Esophagus (tissue), 2 donors: Measurements from ENCODE around the gene FHOD3. TPM values are rescaled to one million over a fixed set of nuclear protein-coding genes. Genes with fewer than 3 reads are reported as not detected.

Experiments used
- H3K27ac ChIP-seq, 2 donors: one replicate each; pipeline ENCODE4 v1.5.1; 2013; ENCODE audit warnings: low read depth in 2 of 2, mild to moderate bottlenecking in 2 of 2, inconsistent platforms in 1 of 2, low read length in 1 of 2, moderate library complexity in 1 of 2
- H3K27me3 ChIP-seq, 2 donors: one replicate each; pipeline ENCODE4 v1.6.1; 2013; ENCODE audit warnings: low read length in 2 of 2, control low read depth in 1 of 2, mild to moderate bottlenecking in 1 of 2; ENCODE audit not compliant: insufficient read depth in 2 of 2, control insufficient read depth in 1 of 2
- H3K36me3 ChIP-seq, 2 donors: one replicate each; pipeline ENCODE4 v1.6.1; 2013; ENCODE audit warnings: low read length in 1 of 2; ENCODE audit not compliant: control insufficient read depth in 2 of 2, insufficient read depth in 2 of 2
- H3K4me1 ChIP-seq, 2 donors: one replicate each; pipeline ENCODE4 v1.6.1; 2013; ENCODE audit warnings: low read length in 1 of 2; ENCODE audit not compliant: control insufficient read depth in 2 of 2, insufficient read depth in 2 of 2
- H3K4me3 ChIP-seq, 2 donors: one replicate each; pipeline ENCODE4 v1.5.1; 2013; ENCODE audit warnings: low read length in 2 of 2, mild to moderate bottlenecking in 2 of 2, low read depth in 1 of 2, moderate library complexity in 1 of 2
- H3K9me3 ChIP-seq, 2 donors: one replicate each; pipeline ENCODE4 v1.6.1; 2013; ENCODE audit warnings: mild to moderate bottlenecking in 2 of 2, low read depth in 1 of 2, low read length in 1 of 2, moderate library complexity in 1 of 2; ENCODE audit not compliant: control insufficient read depth in 2 of 2, insufficient read depth in 1 of 2
- WGBS, 2 donors: extraction: QIAGEN DNeasy Blood & Tissue Kit; methylation state at CpG; one replicate each; pipeline ENCODE4 v1.1.7; 2013; 5-methylcytosine and 5-hydroxymethylcytosine counted together
- polyA plus RNA-seq, 2 donors: library from polyadenylated mRNA; stranded (reverse); fragments of 200-250 nt; gene quantifications; one replicate each; pipeline ENCODE4 v1.2.3, GENCODE V29; 2013
- donor health status: healthy with polysubstance abuse.
- donor health status: Bipolar disorder and iron deficiency.

FHOD3 gene
- polyA plus RNA-seq, 2 donors, result 3.7 to 11.1 TPM

DNA sequence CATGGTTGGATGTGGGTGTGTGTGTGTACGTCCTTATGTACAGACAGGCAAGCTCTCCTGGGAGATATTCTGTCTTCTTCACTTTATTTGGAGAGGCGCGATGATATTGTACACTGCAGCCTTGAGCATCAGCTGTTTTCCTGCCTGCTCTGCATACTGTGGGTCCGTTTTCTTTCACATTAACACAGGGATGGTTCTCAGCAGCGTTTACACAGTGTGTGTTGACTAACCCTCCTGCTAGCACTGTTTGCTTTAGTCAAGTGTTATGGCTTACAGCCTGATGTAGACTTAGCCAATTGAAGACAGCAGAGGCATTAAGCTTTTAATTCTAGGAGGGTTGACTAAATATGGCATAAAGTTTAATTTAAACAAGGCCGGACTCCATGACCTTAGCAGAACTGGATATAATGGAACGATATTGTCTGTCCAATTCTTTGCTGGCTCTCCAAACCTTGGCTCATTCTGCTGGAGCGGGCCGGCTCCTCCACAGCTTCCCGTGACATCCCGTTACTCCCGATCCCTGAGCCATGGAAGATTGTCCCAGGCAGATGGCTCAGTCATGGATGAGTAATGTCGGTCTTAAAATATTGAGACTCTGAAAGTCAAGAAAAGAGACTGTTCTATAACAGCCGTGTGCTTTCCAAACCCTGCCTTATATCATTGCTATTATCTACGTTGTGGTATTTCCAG, 396.6 kb downstream of the FHOD3 start:
- no peaks in the 10 kb centered on the region for H3K36me3 ChIP-seq
- no peaks in the 10 kb centered on the region for H3K27me3 ChIP-seq
- peaks cover 2% of the 10 kb centered on the region in 2 donors for H3K4me1 ChIP-seq
- WGBS, 2 donors, result 56 to 63% methylated on average over 15 of the region's 15 CpGs
- H3K4me3 ChIP-seq, result no peak overlapping the region
- peak overlapping the region in 1 of 2 donors; percentile 14 for H3K27ac ChIP-seq
- H3K9me3 ChIP-seq, result no peaks in the 10 kb centered on the region

DNA sequence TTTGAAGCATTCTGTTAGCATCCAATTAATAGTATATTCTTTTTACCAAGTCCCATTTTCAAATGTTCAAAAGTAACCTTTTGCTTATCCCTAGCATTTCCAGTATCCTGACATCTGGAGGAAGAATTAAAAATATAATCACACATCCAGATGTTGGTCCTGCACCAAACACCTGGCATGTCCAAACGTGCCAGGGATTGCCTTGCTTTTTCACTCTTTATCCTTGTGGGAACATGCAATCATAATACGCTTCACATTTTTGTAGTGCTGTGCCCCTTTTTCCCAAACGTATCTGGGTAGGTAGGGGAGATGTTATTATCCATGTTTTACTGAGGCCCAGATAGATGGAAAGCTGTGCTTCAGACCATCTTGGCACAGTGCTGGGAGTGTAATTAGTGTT, 398.3 kb downstream of the FHOD3 start:
- H3K4me3 ChIP-seq, result no peak overlapping the region
- no peaks in the 10 kb centered on the region for H3K36me3 ChIP-seq
- H3K27ac ChIP-seq, result no peak overlapping the region
- 46 to 62% methylated on average over 3 of the region's 3 CpGs for WGBS, 2 donors
- peaks cover 2% of the 10 kb centered on the region in 2 donors for H3K4me1 ChIP-seq
- no peaks in the 10 kb centered on the region for H3K27me3 ChIP-seq
- no peaks in the 10 kb centered on the region for H3K9me3 ChIP-seq

DNA sequence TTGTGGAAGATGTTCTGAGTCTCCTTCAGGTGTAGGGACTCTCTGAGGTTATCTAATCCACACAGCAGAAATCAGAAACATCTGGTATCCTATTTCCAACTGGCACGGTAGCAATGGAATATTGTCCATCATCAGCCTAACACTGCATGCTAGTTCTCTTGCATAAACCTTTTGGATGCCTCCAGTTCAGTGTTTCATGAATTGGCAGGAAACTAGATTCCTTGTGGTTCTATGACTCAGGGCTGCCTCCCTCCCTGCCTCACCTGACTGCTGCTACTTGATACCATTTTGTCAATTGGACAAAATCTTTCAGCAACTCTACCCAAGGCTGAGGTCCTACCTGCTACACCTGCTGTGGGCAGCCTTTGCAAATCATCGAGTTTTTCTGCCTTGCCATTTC, 400.4 kb downstream of the FHOD3 start:
- no peak overlapping the region for H3K4me3 ChIP-seq
- peak overlapping the region in 1 of 2 donors; percentile 7 for H3K27ac ChIP-seq
- 48 to 66% methylated on average over 2 of the region's 2 CpGs for WGBS, 2 donors
- no peaks in the 10 kb centered on the region for H3K27me3 ChIP-seq
- H3K9me3 ChIP-seq, result no peaks in the 10 kb centered on the region
- H3K4me1 ChIP-seq, result peaks cover 2 to 6% of the 10 kb centered on the region in 2 donors
- H3K36me3 ChIP-seq, result no peaks in the 10 kb centered on the region

DNA sequence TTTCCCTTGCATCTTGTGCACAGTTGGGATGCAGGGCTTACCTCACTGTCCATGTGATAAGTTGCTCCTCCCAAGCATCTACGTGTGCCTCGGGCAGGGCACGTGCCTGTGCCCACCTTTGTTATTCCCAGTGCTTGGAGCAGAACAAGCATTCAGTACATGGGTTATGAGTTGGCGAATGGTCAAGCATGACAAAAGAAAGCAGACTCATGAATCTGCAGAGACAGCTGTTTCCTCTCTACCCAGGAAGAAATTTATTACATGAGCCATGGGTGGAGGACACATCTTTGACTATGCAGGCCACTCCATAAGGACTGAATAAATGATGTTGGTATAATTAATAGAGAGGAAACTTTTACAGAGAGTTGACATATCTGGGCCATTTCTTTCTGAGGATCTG, 403.4 kb downstream of the FHOD3 start:
- no peaks in the 10 kb centered on the region for H3K36me3 ChIP-seq
- no peak overlapping the region for H3K4me3 ChIP-seq
- H3K4me1 ChIP-seq, result peaks cover 0 to 7% of the 10 kb centered on the region in 2 donors
- H3K9me3 ChIP-seq, result no peaks in the 10 kb centered on the region
- WGBS, 2 donors, result 87 to 89% methylated on average over 4 of the region's 4 CpGs
- H3K27me3 ChIP-seq, result no peaks in the 10 kb centered on the region
- H3K27ac ChIP-seq, result no peak overlapping the region

DNA sequence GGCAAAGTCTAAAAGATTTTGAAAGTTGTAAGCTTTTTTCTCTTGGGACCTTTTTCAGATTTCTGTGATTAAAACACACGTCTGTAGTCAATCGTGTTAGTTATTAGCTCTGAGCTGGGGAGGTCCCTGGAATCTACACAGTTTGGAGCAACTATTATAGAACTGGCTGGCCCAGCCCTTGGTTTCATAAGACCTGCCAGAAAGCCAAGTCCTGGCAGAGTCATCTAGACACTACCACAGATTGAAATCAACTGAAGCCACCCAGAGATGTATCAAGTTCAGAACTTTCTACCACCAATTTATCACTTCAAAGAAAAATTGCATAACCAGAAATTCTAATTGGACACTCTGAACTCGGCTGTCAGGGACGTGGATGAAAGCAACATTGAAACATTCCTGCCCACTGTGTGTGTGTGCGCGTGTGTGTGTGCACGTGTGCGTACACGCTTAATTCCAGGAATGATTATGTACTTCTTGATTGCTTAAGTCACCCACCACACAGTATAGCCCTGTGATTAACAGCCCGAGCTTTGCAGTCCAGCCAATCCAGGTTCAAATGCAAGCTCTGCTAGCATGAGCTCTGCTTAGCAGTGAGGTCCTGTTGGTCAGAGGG, 405.0 kb downstream of the FHOD3 start:
- no peaks in the 10 kb centered on the region for H3K27me3 ChIP-seq
- peaks cover 0 to 7% of the 10 kb centered on the region in 2 donors for H3K4me1 ChIP-seq
- no peaks in the 10 kb centered on the region for H3K36me3 ChIP-seq
- no peaks in the 10 kb centered on the region for H3K9me3 ChIP-seq
- no peak overlapping the region for H3K4me3 ChIP-seq
- WGBS, 2 donors, result 54 to 60% methylated on average over 10 of the region's 10 CpGs
- peak overlapping the region in 1 of 2 donors; percentile 62 for H3K27ac ChIP-seq

DNA sequence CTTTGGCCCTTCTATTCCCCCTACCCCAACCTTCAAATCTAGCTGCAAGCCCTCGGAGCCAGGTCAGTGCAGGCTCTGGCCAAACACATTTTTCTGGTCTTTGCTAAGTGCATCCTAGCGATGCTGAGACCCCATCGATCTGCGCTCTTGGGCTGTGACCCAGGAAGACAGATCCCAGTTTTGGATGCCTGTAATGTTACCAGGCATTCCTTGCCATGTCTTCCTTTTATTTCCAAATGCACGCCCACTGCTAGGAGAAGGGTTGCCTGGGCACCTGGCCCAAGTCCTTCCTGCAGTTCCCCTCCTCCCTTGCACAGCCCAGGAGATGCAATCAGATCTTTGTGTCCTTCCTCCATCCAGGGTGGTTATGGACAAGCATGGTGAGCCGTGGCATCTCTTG, 406.6 kb downstream of the FHOD3 start:
- Histone ChIP-seq H3K4me1 (peaks cover 0 to 5% of the 10 kb centered on the region in 2 donors), H3K36me3 (peaks cover 0 to 2% of the 10 kb centered on the region in 2 donors), H3K27me3 (no peaks in the 10 kb centered on the region), H3K27ac (no peak overlapping the region), H3K4me3 (no peak overlapping the region), H3K9me3 (peaks cover 0 to 2% of the 10 kb centered on the region in 2 donors)
- WGBS, 2 donors, result 88% methylated on average over 6 of the region's 6 CpGs

DNA sequence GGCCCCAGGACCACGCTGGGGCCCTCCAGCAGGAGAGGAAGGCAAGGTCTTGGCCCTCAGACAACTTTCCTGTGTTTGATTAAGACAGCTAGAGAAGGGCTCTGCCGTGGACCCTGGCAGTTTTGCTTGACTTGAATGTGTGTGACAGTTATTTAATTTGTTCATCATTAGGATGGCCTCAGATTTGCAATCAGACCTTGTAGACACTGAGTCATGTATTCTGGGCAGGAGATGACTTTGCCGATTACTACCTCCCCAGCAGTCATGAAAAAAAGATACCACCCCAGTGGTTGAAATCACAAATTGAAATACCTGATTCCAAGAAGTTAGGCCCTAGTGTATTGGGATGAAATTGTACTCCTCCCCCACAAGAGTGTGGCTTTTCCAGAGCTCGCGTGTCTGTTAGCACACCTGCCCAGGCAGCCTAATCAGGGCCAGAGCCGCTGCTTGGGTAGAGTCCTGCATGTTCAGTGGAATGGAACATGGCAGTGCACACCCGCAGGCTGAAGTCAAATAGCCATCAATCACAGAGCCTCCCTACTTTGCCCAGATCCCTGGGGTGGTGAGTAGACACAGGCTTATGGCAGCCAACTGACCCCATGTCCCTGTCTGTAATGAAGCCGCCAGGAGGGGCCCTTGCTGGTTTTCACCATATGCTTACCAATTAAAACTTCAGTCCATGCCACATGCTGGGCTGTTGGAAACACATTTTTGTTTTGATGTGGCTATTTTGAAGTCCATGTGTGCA, 408.8 kb downstream of the FHOD3 start:
- Histone ChIP-seq H3K27ac (no peak overlapping the region), H3K4me1 (peaks cover 0 to 5% of the 10 kb centered on the region in 2 donors), H3K27me3 (no peaks in the 10 kb centered on the region), H3K9me3 (peaks cover 0 to 2% of the 10 kb centered on the region in 2 donors), H3K36me3 (peaks cover 0 to 3% of the 10 kb centered on the region in 2 donors), H3K4me3 (no peak overlapping the region)
- WGBS, 2 donors, result 79 to 81% methylated on average over 8 of the region's 8 CpGs

DNA sequence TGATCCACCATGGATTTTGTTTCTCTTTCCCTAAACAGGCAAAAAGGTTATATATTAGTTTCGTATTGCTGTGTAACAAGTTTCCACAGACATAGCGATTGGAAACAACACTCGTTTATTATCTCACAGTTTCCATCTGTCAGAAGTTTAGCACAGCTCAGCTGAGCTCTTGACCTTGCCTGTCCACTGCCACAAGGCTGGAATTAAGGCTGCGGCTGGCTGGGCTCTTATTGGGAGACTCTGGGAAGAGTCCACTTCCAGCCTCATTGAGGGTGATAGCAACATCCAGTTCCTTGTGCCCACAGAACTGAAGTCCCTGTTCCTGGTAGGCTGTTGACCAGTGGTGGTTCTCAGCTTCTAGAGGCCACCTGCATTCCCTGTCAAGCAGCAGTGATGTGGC, 410.9 kb downstream of the FHOD3 start:
- H3K27me3 ChIP-seq, result no peaks in the 10 kb centered on the region
- 78 to 86% methylated on average over 4 of the region's 4 CpGs for WGBS, 2 donors
- H3K4me1 ChIP-seq, result no peaks in the 10 kb centered on the region
- H3K36me3 ChIP-seq, result peaks cover 0 to 3% of the 10 kb centered on the region in 2 donors
- peaks cover 0 to 2% of the 10 kb centered on the region in 2 donors for H3K9me3 ChIP-seq
- no peak overlapping the region for H3K4me3 ChIP-seq
- H3K27ac ChIP-seq, result no peak overlapping the region

DNA sequence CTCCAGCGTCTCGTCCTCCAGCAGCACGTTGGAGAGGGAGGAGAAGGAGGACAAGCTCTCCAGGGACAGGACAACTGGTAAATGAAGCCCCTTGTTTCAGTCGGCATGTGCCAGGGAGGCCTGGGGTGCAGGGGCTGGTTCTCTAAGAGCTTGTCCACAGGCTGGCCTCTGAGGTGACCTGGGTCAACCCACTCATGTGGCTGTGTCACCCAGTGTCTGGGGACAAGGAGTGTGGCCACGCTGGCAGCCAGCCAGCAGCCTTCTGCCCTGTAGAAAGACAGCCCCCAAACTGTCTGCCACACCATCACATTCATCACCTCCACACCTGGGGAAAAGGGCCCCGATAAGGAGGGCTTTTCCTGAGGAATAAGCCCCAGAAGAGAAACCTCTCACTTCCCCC, 411.8 kb downstream of the FHOD3 start:
- Histone ChIP-seq H3K27me3 (no peaks in the 10 kb centered on the region), H3K4me1 (no peaks in the 10 kb centered on the region), H3K27ac (no peak overlapping the region), H3K36me3 (peaks cover 0 to 3% of the 10 kb centered on the region in 2 donors), H3K9me3 (peaks cover 0 to 2% of the 10 kb centered on the region in 2 donors), H3K4me3 (no peak overlapping the region)
- 77 to 84% methylated on average over 6 of the region's 6 CpGs for WGBS, 2 donors
